ENCODE data around the gene SLC4A4.

Gene SLC4A4

DNA sequence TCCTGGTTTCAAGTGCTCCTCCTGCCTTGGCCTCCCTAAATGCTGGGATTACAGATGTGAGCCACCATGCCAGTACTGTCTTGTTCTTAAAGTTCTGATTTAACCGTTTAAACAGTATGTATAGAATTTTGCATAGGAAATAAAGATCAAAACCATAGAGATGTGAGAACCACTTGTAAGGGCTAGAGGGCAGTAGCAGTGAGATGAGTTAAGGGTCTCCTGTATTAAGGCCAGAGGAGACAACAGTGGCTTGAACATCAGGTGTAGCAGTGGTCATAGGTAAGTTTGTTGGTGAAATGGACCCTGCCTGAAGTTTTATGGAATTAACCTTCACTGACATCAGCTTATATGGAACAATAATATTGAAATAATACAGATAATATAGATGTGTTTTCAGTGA is 155.7 kb downstream of the SLC4A4 start:
- TF ChIP-seq, protein P1, sequence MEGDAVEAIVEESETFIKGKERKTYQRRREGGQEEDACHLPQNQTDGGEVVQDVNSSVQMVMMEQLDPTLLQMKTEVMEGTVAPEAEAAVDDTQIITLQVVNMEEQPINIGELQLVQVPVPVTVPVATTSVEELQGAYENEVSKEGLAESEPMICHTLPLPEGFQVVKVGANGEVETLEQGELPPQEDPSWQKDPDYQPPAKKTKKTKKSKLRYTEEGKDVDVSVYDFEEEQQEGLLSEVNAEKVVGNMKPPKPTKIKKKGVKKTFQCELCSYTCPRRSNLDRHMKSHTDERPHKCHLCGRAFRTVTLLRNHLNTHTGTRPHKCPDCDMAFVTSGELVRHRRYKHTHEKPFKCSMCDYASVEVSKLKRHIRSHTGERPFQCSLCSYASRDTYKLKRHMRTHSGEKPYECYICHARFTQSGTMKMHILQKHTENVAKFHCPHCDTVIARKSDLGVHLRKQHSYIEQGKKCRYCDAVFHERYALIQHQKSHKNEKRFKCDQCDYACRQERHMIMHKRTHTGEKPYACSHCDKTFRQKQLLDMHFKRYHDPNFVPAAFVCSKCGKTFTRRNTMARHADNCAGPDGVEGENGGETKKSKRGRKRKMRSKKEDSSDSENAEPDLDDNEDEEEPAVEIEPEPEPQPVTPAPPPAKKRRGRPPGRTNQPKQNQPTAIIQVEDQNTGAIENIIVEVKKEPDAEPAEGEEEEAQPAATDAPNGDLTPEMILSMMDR (IDR thresholded peaks at IDR 0.05; ENCODE audit: borderline replicate concordance, control extremely low read depth, extremely low read depth, insufficient read depth, missing control alignments): no peak
- in situ Hi-C loops (cut with MboI; ENCODE audit: low sequenced_read_pairs, unreplicated experiment): no loop called here
- DNase-seq (ENCODE audit: low spot score): no peak

- DNase-seq (ENCODE audit: low spot score): no peak
- in situ Hi-C loops (cut with MboI; ENCODE audit: low sequenced_read_pairs, unreplicated experiment): no loop called here
- TF ChIP-seq, protein P1 (IDR thresholded peaks at IDR 0.05; ENCODE audit: borderline replicate concordance, control extremely low read depth, extremely low read depth, insufficient read depth, missing control alignments): no peak
These were observed 156.6 kb downstream of the SLC4A4 start for GRCh38 chr4:71495454-71495853.

DNA sequence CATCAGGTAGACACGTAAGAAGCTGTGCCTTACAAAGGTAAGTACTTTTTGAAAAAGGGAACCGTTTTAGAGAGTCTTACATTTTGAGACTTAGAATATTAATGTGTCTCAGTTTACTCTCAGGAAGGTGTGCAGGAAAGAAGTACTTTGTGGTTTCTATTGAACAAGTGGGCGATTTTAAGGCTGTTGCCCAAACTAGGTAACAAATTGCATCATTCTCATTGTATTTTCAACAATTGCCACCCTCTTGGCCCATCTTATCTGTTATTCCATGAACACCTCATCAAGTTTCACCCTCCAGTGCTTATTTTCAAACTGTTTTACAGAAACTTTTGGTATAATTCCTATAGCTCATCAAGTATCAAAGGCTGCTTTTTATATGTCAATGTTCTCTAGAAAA is 158.3 kb downstream of the SLC4A4 start:
- DNase-seq (ENCODE audit: low spot score): no peak
- TF ChIP-seq, protein P1 (IDR thresholded peaks at IDR 0.05; ENCODE audit: borderline replicate concordance, control extremely low read depth, extremely low read depth, insufficient read depth, missing control alignments): no peak
- in situ Hi-C loops (cut with MboI; ENCODE audit: low sequenced_read_pairs, unreplicated experiment): no loop called here

DNA sequence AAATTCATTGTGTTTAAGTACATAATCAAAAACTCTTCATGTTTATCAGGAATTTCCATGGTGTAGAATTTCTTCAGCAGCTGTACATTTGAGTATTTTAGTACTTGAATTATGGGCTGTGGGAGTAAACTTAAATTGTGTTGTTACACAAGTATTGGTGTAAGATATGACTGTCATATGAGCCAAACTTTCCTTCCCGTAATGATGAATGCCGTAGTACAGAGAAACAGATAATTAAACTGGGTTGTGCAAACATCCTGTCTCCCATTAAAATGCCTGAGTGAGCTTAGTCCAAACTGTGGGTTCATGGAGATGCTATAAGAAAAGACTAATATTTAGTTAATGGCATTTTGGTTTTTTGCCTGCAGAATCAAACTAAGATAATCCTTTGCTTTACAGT is 159.2 kb downstream of the SLC4A4 start:
- TF ChIP-seq, protein P1 (IDR thresholded peaks at IDR 0.05; ENCODE audit: borderline replicate concordance, control extremely low read depth, extremely low read depth, insufficient read depth, missing control alignments): no peak
- DNase-seq (ENCODE audit: low spot score): no peak
- in situ Hi-C loops (cut with MboI; ENCODE audit: low sequenced_read_pairs, unreplicated experiment): no loop called here

DNA sequence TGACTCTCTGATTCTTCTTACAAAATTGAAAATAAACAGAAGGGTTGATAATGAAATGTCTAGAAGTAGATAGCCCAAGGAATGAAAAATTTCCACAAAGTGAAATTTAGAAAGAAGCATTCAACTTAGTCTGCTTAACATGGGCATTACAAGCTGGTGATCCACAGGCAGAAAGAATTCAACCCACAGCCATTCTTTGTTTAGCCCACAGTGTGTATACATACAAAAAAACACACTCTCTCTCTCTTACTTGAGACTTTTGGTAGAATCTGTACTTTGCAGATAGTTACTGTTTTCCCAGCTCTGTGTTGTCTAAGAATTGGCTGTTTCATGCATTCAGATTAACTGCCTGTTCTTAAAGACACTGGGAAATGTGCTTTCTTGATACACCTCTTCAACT is 159.8 kb downstream of the SLC4A4 start:
- TF ChIP-seq, protein P1 (IDR thresholded peaks at IDR 0.05; ENCODE audit: borderline replicate concordance, control extremely low read depth, extremely low read depth, insufficient read depth, missing control alignments): no peak
- DNase-seq (ENCODE audit: low spot score): no peak
- in situ Hi-C loops (cut with MboI; ENCODE audit: low sequenced_read_pairs, unreplicated experiment): no loop called here

DNA sequence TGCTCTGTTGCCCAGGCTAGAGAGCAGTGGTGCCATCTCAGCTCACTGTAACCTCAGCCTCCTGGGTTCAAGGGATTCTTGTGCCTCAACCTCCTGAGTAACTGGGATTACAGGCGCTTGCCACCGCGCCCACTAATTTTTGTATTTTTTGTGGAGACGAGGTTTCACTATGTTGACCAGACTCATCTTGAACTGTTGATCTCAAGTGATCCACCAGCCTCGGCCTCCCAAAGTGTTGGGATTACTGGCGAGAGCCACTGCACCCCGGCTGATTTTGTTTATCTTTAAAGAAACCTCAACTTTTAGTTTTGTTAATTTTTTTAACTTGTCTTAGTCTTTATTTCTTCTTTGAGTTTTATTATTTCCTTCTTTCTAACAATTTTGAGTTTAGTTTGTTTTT is 163.2 kb downstream of the SLC4A4 start:
- TF ChIP-seq, protein P1 (IDR thresholded peaks at IDR 0.05; ENCODE audit: borderline replicate concordance, control extremely low read depth, extremely low read depth, insufficient read depth, missing control alignments): no peak
- in situ Hi-C loops (cut with MboI; ENCODE audit: low sequenced_read_pairs, unreplicated experiment): no loop called here
- no peak for DNase-seq (ENCODE audit: low spot score)

All from GM13976 (cell line).